Endothelial cell of umbilical vein (primary cell): ENCODE measurements around the gene CD34.

Experiments used
- EZH2 ChIP-seq: IDR thresholded peaks from 2 replicates; pipeline ENCODE4 v1.6.1; 2012; ENCODE audit warnings: borderline replicate concordance, low read depth, mild to moderate bottlenecking, moderate library complexity, low read length, inconsistent platforms; ENCODE audit not compliant: severe bottlenecking
- FOS ChIP-seq: IDR thresholded peaks from 2 replicates; pipeline ENCODE4 v1.6.1; 2011; ENCODE audit warnings: mild to moderate bottlenecking, low read length, moderate library complexity, borderline replicate concordance; ENCODE audit not compliant: insufficient read depth
- GATA2 ChIP-seq: IDR thresholded peaks from 2 replicates; pipeline ENCODE4 v1.7.0; 2011; ENCODE audit warnings: low read depth, mild to moderate bottlenecking, moderate library complexity, mixed read lengths, low read length; ENCODE audit not compliant: insufficient read length, insufficient read depth
- JUN ChIP-seq: IDR thresholded peaks from 2 replicates; pipeline ENCODE4 v1.6.1; 2011; ENCODE audit warnings: borderline replicate concordance, low read depth; ENCODE audit not compliant: insufficient read length, insufficient read depth
- MYC ChIP-seq: IDR thresholded peaks from one replicate; pipeline ENCODE4 v1.6.1; 2011; ENCODE audit warnings: mild to moderate bottlenecking, low read depth, low read length
- POLR2A ChIP-seq: IDR thresholded peaks from 2 replicates; pipeline ENCODE4 v1.6.1; 2012; ENCODE audit warnings: low read depth, mild to moderate bottlenecking, control low read depth, low read length
- POLR2AphosphoS5 ChIP-seq: IDR thresholded peaks from 2 replicates; pipeline ENCODE4 v1.6.1; 2012; ENCODE audit warnings: low read depth, mild to moderate bottlenecking, control low read depth, low read length, moderate library complexity; ENCODE audit not compliant: insufficient read depth
- TF ChIP-seq, protein P1 (sequence below), 2 donors: IDR thresholded peaks; 1 replicate in 1 of 2; 2 replicates in 1 of 2; pipeline ENCODE4 v1.5.1; 2011; ENCODE audit warnings: low read length in 2 of 2, mild to moderate bottlenecking in 2 of 2, moderate library complexity in 2 of 2, control low read depth in 1 of 2, inconsistent platforms in 1 of 2, low read depth in 1 of 2; ENCODE audit not compliant: insufficient read depth in 1 of 2; ENCODE audit errors: extremely low read depth in 1 of 2
- TF ChIP-seq, protein P2 (sequence below): IDR thresholded peaks from 2 replicates; pipeline ENCODE4 v1.6.1; 2011; ENCODE audit not compliant: insufficient read depth, insufficient read length

DNA sequence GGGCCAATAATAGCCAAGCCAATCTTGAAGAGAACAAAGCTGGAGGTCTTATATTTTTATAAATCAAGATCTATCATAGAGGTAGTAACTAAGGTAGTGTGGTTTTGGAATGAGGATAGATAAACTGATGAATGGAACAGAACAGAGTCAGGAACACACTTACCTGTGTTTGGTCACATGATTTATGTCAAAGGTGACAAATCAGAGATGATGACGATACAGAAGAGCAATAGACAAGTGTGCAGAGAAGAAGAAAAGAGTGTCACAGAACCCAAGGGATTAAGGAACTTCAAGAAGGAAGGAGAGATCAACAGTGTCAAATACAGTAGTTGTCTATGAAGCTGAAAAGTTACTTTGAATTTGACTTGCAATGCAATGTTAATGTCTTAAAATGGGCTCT is 16.1 kb upstream of the CD34 start:
- no peak for TF ChIP-seq GATA2
- TF ChIP-seq, protein P1, sequence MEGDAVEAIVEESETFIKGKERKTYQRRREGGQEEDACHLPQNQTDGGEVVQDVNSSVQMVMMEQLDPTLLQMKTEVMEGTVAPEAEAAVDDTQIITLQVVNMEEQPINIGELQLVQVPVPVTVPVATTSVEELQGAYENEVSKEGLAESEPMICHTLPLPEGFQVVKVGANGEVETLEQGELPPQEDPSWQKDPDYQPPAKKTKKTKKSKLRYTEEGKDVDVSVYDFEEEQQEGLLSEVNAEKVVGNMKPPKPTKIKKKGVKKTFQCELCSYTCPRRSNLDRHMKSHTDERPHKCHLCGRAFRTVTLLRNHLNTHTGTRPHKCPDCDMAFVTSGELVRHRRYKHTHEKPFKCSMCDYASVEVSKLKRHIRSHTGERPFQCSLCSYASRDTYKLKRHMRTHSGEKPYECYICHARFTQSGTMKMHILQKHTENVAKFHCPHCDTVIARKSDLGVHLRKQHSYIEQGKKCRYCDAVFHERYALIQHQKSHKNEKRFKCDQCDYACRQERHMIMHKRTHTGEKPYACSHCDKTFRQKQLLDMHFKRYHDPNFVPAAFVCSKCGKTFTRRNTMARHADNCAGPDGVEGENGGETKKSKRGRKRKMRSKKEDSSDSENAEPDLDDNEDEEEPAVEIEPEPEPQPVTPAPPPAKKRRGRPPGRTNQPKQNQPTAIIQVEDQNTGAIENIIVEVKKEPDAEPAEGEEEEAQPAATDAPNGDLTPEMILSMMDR (IDR thresholded peaks at IDR 0.05; ENCODE audit: extremely low read depth in 1 of 2, insufficient read depth in 1 of 2, low read depth in 1 of 2, low read length in 2 of 2) = no peak
- TF ChIP-seq POLR2A = no peak
- TF ChIP-seq MYC = no peak
- TF ChIP-seq, protein P2, sequence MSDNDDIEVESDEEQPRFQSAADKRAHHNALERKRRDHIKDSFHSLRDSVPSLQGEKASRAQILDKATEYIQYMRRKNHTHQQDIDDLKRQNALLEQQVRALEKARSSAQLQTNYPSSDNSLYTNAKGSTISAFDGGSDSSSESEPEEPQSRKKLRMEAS = no peak
- TF ChIP-seq EZH2 = no peak
- TF ChIP-seq POLR2AphosphoS5 = no peak
- no peak for TF ChIP-seq FOS
- no peak for TF ChIP-seq JUN
